ENCODE results near the gene KIRREL3. TPM values are rescaled to one million over a fixed set of nuclear protein-coding genes. Genes with fewer than 3 reads are reported as not detected.

The KIRREL3 gene
- total and polyA plus RNA-seq, 2 donors (not counting 3 experiments of a cell fraction or from before 2014, with no cell fraction given), result not detected

DNA sequence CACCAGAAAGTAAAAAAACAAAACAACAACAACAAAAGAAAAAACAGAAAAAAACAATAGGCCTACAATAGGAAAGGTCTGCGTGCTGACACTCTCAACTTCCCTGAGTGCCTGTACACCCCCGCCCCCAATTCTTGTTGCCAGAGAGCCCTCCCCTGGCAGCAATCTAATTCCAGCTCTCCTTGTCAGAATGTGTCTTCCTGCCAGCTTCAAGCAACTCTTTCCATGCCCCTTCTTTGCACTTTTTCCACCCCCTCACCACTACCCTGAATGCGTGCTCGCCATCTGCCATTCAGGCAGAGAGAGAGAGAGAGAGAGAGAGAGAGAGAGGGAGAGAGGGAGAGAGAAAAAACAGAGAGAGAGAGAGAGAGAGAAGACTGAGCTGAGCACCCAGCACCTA is 245.0 kb downstream of the KIRREL3 start:
- DNase-seq (ENCODE audit: low read depth, low spot score) (no peak), FAIRE-seq (no peak)
- Histone ChIP-seq H2AFZ (ENCODE audit: low read depth, low read length) (no peak overlapping the region), H3K4me3 (replicated peaks in 1 of 3; ENCODE audit: insufficient read depth in 1 of 3, low read depth in 1 of 3, low read length in 3 of 3) (no peak overlapping the region), H3K27me3 (ENCODE audit: control insufficient read depth in 2 of 2, insufficient read depth in 2 of 2, low read length in 2 of 2) (no peaks in the 10 kb centered on the region), H3K9me3 (replicated peaks; ENCODE audit: control insufficient read depth, insufficient read depth, low read length) (no peaks in the 10 kb centered on the region), H3K4me1 (ENCODE audit: control insufficient read depth, extremely low read depth, insufficient read depth, low read length) (no peaks in the 10 kb centered on the region), H3K36me3 (ENCODE audit: control insufficient read depth in 2 of 2, extremely low read depth in 1 of 2, insufficient read depth in 2 of 2, low read length in 2 of 2) (no peaks in the 10 kb centered on the region), H3K9ac (replicated peaks; ENCODE audit: extremely low read depth, insufficient read depth, low read length) (no peak overlapping the region), H3K4me2 (ENCODE audit: insufficient read depth, low read length) (no peak overlapping the region), H3K9me1 (replicated peaks; ENCODE audit: control insufficient read depth, extremely low read depth, insufficient read depth, low read length) (no peaks in the 10 kb centered on the region), H3K79me2 (ENCODE audit: control insufficient read depth, insufficient read depth, low read length) (no peaks in the 10 kb centered on the region), H4K20me1 (replicated peaks; ENCODE audit: control insufficient read depth, extremely low read depth, insufficient read depth, low read length) (no peaks in the 10 kb centered on the region), H3K27ac (ENCODE audit: insufficient read depth, low read depth, low read length) (no peak overlapping the region)
- intact Hi-C loops (cut with micrococcal nuclease) (no loop called here), dilution Hi-C loops (cut with MboI; ENCODE audit: extremely low pct_ligation_motif_present, low sequenced_read_pairs) (no loop called here)
- ChIA-PET CTCF (no interaction called here), POLR2A (no interaction called here)
- TF ChIP-seq JUN (IDR thresholded peaks at IDR 0.05; ENCODE audit: borderline replicate concordance, insufficient read depth, insufficient read length, low read depth), result no peak
- BruUV-seq (replicated peaks), result no TSS peak

DNA sequence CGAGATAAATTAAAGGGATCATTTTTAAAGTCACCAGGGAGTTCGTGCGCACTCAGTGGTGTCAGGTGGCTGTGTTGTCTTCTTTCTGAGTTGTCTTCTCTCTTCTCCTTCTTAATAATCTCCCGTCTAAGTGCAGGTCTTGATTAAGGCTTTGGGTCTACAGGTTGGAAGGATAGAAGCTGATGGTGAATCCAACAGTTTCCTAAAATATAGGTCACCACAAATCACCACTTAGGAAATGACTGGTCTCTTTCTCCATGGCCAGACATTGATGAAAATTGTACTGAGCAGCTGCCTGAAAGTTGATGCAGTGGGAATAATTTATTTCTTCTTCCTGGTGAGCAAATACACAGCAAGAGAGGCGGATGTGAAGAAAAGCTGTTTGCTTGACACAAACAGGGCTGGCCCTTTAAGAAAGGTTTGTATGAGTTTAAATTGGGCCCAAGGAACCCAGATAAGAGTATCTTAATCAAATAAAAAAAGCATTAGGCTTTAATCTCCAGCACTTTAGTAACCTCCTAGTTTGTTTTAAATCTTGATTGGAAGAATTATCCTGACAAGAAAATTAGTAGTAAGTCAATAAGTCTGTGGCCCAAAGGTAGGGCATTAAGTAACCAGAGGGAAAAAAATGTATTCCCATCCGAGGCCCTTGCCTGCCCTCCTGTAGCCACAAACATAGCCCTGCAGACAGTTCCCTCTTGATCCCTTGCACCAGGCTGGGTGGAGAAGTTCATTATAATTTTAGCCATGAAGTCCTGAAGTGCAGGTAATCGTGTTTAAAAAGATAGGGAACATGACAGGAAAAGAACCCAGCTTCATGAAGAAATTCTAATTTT is 245.8 kb downstream of the KIRREL3 start:
- Histone ChIP-seq H3K4me2 (ENCODE audit: insufficient read depth, low read length) (no peak overlapping the region), H3K9me1 (replicated peaks; ENCODE audit: control insufficient read depth, extremely low read depth, insufficient read depth, low read length) (no peaks in the 10 kb centered on the region), H3K79me2 (ENCODE audit: control insufficient read depth, insufficient read depth, low read length) (no peaks in the 10 kb centered on the region), H3K4me3 (replicated peaks in 1 of 3; ENCODE audit: insufficient read depth in 1 of 3, low read depth in 1 of 3, low read length in 3 of 3) (no peak overlapping the region), H2AFZ (ENCODE audit: low read depth, low read length) (no peak overlapping the region), H3K36me3 (ENCODE audit: control insufficient read depth in 2 of 2, extremely low read depth in 1 of 2, insufficient read depth in 2 of 2, low read length in 2 of 2) (no peaks in the 10 kb centered on the region), H4K20me1 (replicated peaks; ENCODE audit: control insufficient read depth, extremely low read depth, insufficient read depth, low read length) (no peaks in the 10 kb centered on the region), H3K27me3 (ENCODE audit: control insufficient read depth in 2 of 2, insufficient read depth in 2 of 2, low read length in 2 of 2) (no peaks in the 10 kb centered on the region), H3K9ac (replicated peaks; ENCODE audit: extremely low read depth, insufficient read depth, low read length) (no peak overlapping the region), H3K9me3 (replicated peaks; ENCODE audit: control insufficient read depth, insufficient read depth, low read length) (no peaks in the 10 kb centered on the region), H3K4me1 (ENCODE audit: control insufficient read depth, extremely low read depth, insufficient read depth, low read length) (no peaks in the 10 kb centered on the region), H3K27ac (ENCODE audit: insufficient read depth, low read depth, low read length) (no peak overlapping the region)
- ChIA-PET POLR2A (no interaction called here), CTCF (no interaction called here)
- dilution Hi-C loops (cut with MboI; ENCODE audit: extremely low pct_ligation_motif_present, low sequenced_read_pairs) (no loop called here), intact Hi-C loops (cut with micrococcal nuclease) (no loop called here)
- FAIRE-seq (no peak), DNase-seq (ENCODE audit: low read depth, low spot score) (no peak)
- TF ChIP-seq MYC (IDR thresholded peaks at IDR 0.05; ENCODE audit: low read depth, low read length), result no peak
- TF ChIP-seq GATA2 (IDR thresholded peaks at IDR 0.05; ENCODE audit: insufficient read depth, insufficient read length, low read depth, low read length), result no peak
- no peak for TF ChIP-seq JUN (IDR thresholded peaks at IDR 0.05; ENCODE audit: borderline replicate concordance, insufficient read depth, insufficient read length, low read depth)
- no peak for TF ChIP-seq POLR2A (IDR thresholded peaks at IDR 0.05; ENCODE audit: low read depth, low read length)
- no peak for TF ChIP-seq FOS (IDR thresholded peaks at IDR 0.05; ENCODE audit: borderline replicate concordance, insufficient read depth, low read length)
- TF ChIP-seq, protein P1, sequence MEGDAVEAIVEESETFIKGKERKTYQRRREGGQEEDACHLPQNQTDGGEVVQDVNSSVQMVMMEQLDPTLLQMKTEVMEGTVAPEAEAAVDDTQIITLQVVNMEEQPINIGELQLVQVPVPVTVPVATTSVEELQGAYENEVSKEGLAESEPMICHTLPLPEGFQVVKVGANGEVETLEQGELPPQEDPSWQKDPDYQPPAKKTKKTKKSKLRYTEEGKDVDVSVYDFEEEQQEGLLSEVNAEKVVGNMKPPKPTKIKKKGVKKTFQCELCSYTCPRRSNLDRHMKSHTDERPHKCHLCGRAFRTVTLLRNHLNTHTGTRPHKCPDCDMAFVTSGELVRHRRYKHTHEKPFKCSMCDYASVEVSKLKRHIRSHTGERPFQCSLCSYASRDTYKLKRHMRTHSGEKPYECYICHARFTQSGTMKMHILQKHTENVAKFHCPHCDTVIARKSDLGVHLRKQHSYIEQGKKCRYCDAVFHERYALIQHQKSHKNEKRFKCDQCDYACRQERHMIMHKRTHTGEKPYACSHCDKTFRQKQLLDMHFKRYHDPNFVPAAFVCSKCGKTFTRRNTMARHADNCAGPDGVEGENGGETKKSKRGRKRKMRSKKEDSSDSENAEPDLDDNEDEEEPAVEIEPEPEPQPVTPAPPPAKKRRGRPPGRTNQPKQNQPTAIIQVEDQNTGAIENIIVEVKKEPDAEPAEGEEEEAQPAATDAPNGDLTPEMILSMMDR (IDR thresholded peaks at IDR 0.05; ENCODE audit: extremely low read depth in 1 of 2, insufficient read depth in 1 of 2, low read depth in 1 of 2, low read length in 2 of 2), result no peak
- TF ChIP-seq EZH2 (IDR thresholded peaks at IDR 0.05; ENCODE audit: borderline replicate concordance, low read depth, low read length, severe bottlenecking), result no peak
- BruUV-seq (replicated peaks), result no TSS peak

Measured in endothelial cell of umbilical vein (primary cell).